ENCODE data around the gene LFNG.
A peak's percentile ranks its signal among the peaks of the same experiment; 100 is the strongest.

LFNG gene

GRCh38 chr7:2517678-2518507 lies 1.7 kb upstream of the LFNG start:
- no peak for DNase-seq (ENCODE audit: low read depth)

GRCh38 chr7:2518737-2519118 lies 846 bp upstream of the LFNG start:
- DNase-seq (ENCODE audit: low read depth), result no peak

- DNase-seq (ENCODE audit: low read depth), result no peak
Observed at GRCh38 chr7:2520131-2520760, 672 bp downstream of the LFNG start.

GRCh38 chr7:2520761-2521290 lies 1.3 kb downstream of the LFNG start:
- DNase-seq (ENCODE audit: low read depth), result no peak

- DNase-seq (ENCODE audit: low read depth), result no peak
Observed at GRCh38 chr7:2521341-2521745, 1.8 kb downstream of the LFNG start.

GRCh38 chr7:2521952-2522591 lies 2.5 kb downstream of the LFNG start:
- no peak for DNase-seq (ENCODE audit: low read depth)

GRCh38 chr7:2522780-2523433 lies 3.3 kb downstream of the LFNG start:
- DNase-seq (ENCODE audit: low read depth), result no peak

- no peak for DNase-seq (ENCODE audit: low read depth)
Observed at GRCh38 chr7:2523461-2523936, 3.9 kb downstream of the LFNG start.

GRCh38 chr7:2523941-2524807 lies 4.6 kb downstream of the LFNG start:
- no peak for DNase-seq (ENCODE audit: low read depth)

- DNase-seq (ENCODE audit: low read depth), result no peak
Observed at GRCh38 chr7:2524808-2525657, 5.5 kb downstream of the LFNG start.

GRCh38 chr7:2525658-2526630 lies 6.4 kb downstream of the LFNG start:
- no peak for DNase-seq (ENCODE audit: low read depth)

- no peak for DNase-seq (ENCODE audit: low read depth)
Observed at GRCh38 chr7:2526659-2527504, 7.3 kb downstream of the LFNG start.

- peak; percentile 31 for DNase-seq (ENCODE audit: low read depth)
Observed at GRCh38 chr7:2527505-2528467, 8.2 kb downstream of the LFNG start.

GRCh38 chr7:2528481-2529095 lies 9.0 kb downstream of the LFNG start:
- no peak for DNase-seq (ENCODE audit: low read depth)

- no peak for DNase-seq (ENCODE audit: low read depth)
Observed at GRCh38 chr7:2529161-2530070, 9.8 kb downstream of the LFNG start.

Data from fibroblast of the conjunctiva (primary cell).